ENCODE data around the gene P3H4.

Gene P3H4

GRCh38 chr17:41821776-41822175, 10.0 kb upstream of the P3H4 start:
- CTCF ChIA-PET, result no interaction called here
- TF ChIP-seq LEF1 (IDR thresholded peaks at IDR 0.05; ENCODE audit: borderline replicate concordance), result no peak
- no peak for TF ChIP-seq TARDBP (IDR thresholded peaks at IDR 0.05)
- no peak for TF ChIP-seq FOXA1 (IDR thresholded peaks at IDR 0.05)
- no peak for TF ChIP-seq ARNT (IDR thresholded peaks at IDR 0.05)
- TF ChIP-seq BHLHE40 (IDR thresholded peaks at IDR 0.05; ENCODE audit: borderline replicate concordance), result no peak
- TF ChIP-seq NFRKB (IDR thresholded peaks at IDR 0.05), result no peak
- no peak for TF ChIP-seq ELF4 (IDR thresholded peaks at IDR 0.05)
- no peak for TF ChIP-seq SUZ12 (IDR thresholded peaks at IDR 0.05)
- no peak for TF ChIP-seq CTBP1 (IDR thresholded peaks at IDR 0.05; ENCODE audit: borderline replicate concordance)
- TF ChIP-seq L3MBTL2 (conservative IDR thresholded peaks at IDR 0.05), result no peak
- no peak for TF ChIP-seq FOXM1 (IDR thresholded peaks at IDR 0.05; ENCODE audit: borderline replicate concordance)
- no peak for TF ChIP-seq SP1 (IDR thresholded peaks at IDR 0.05)
- no peak for TF ChIP-seq PKNOX1 (IDR thresholded peaks at IDR 0.05)
- POLR2A ChIA-PET, result interaction anchor here (1.6 to 3.2 kb wide), 2 partner anchors 10 to 134 kb away, joined by 8 to 29 read pairs; partner anchors contain the start of genes EIF1, FKBP10 and P3H4
- no peak for DNase-seq (ENCODE audit: extremely low spot score)

- no peak for TF ChIP-seq CTBP1 (IDR thresholded peaks at IDR 0.05; ENCODE audit: borderline replicate concordance)
- no peak for TF ChIP-seq NFRKB (IDR thresholded peaks at IDR 0.05)
- TF ChIP-seq FOXM1 (IDR thresholded peaks at IDR 0.05; ENCODE audit: borderline replicate concordance), result no peak
- TF ChIP-seq ARNT (IDR thresholded peaks at IDR 0.05), result no peak
- TF ChIP-seq SUZ12 (IDR thresholded peaks at IDR 0.05), result no peak
These were observed 6.3 kb upstream of the P3H4 start for GRCh38 chr17:41818024-41818423.

GRCh38 chr17:41816637-41817320, 5.0 kb upstream of the P3H4 start:
- no peak for DNase-seq (ENCODE audit: extremely low spot score)
- POLR2A ChIA-PET, result interaction anchor here (1.0 kb wide), 1 partner anchor 18 kb away, joined by 4 read pairs; no protein-coding TSS in a partner anchor
- CTCF ChIA-PET, result no interaction called here
- TF ChIP-seq PKNOX1 (IDR thresholded peaks at IDR 0.05) (no peak), CTBP1 (IDR thresholded peaks at IDR 0.05; ENCODE audit: borderline replicate concordance) (no peak), L3MBTL2 (conservative IDR thresholded peaks at IDR 0.05) (no peak), NFRKB (IDR thresholded peaks at IDR 0.05) (no peak), FOXK2 (IDR thresholded peaks at IDR 0.05) (no peak), FOXM1 (IDR thresholded peaks at IDR 0.05; ENCODE audit: borderline replicate concordance) (no peak), TARDBP (IDR thresholded peaks at IDR 0.05) (no peak), BHLHE40 (IDR thresholded peaks at IDR 0.05; ENCODE audit: borderline replicate concordance) (no peak), SP1 (IDR thresholded peaks at IDR 0.05) (no peak), LEF1 (IDR thresholded peaks at IDR 0.05; ENCODE audit: borderline replicate concordance) (no peak), HDGF (IDR thresholded peaks at IDR 0.05; ENCODE audit: borderline replicate concordance) (no peak), ZNF384 (IDR thresholded peaks at IDR 0.05) (no peak), SUZ12 (IDR thresholded peaks at IDR 0.05) (no peak), FOXA1 (IDR thresholded peaks at IDR 0.05) (no peak), ARNT (IDR thresholded peaks at IDR 0.05) (no peak), ELF4 (IDR thresholded peaks at IDR 0.05) (no peak)

More at GRCh38 chr17:41818024-41818423, 6.3 kb upstream of the P3H4 start:
- DNase-seq (ENCODE audit: extremely low spot score), result no peak
- ChIA-PET CTCF (no interaction called here), POLR2A (no interaction called here)

GRCh38 chr17:41814195-41814594, 2.4 kb upstream of the P3H4 start:
- no peak for TF ChIP-seq SUZ12 (IDR thresholded peaks at IDR 0.05)
- CTCF ChIA-PET, result interaction anchor here (0.7 to 1.4 kb wide), 3 partner anchors 24 to 118 kb away, joined by 3 to 6 read pairs (median 3); partner anchors contain the start of gene JUP
- DNase-seq (ENCODE audit: extremely low spot score), result no peak
- POLR2A ChIA-PET, result interaction anchor here (0.9 to 1.9 kb wide), 5 partner anchors 10 to 125 kb away, joined by 3 to 8 read pairs (median 3); partner anchors contain the start of genes HAP1 and ODAD4

GRCh38 chr17:41813699-41814124, 2.0 kb upstream of the P3H4 start:
- CTCF ChIA-PET, result interaction anchor here (0.6 to 1.0 kb wide), 2 partner anchors 24 to 802 kb away, joined by 3 read pairs; no protein-coding TSS in a partner anchor
- no peak for DNase-seq (ENCODE audit: extremely low spot score)
- POLR2A ChIA-PET, result interaction anchor here (0.6 to 4.6 kb wide), 13 partner anchors 9 to 1786 kb away, joined by 3 to 40 read pairs (median 6); partner anchors contain the start of genes EIF1, JUP, KLHL10 and KLHL11
- TF ChIP-seq FOXM1 (IDR thresholded peaks at IDR 0.05; ENCODE audit: borderline replicate concordance) (no peak), PKNOX1 (IDR thresholded peaks at IDR 0.05) (no peak)

GRCh38 chr17:41813152-41813680, 1.5 kb upstream of the P3H4 start:
- no peak for DNase-seq (ENCODE audit: extremely low spot score)
- POLR2A ChIA-PET, result interaction anchor here (0.6 to 4.6 kb wide), 18 partner anchors 10 to 1785 kb away, joined by 3 to 40 read pairs (median 6); partner anchors contain the start of genes DNAJC7, EIF1, JUP and KLHL10
- CTCF ChIA-PET, result interaction anchor here (0.6 to 1.0 kb wide), 2 partner anchors 12 to 803 kb away, joined by 3 read pairs; no protein-coding TSS in a partner anchor
- no peak for TF ChIP-seq FOXK2 (IDR thresholded peaks at IDR 0.05)
- TF ChIP-seq TARDBP (IDR thresholded peaks at IDR 0.05), result no peak
- no peak for TF ChIP-seq LEF1 (IDR thresholded peaks at IDR 0.05; ENCODE audit: borderline replicate concordance)
- no peak for TF ChIP-seq ELF4 (IDR thresholded peaks at IDR 0.05)
- TF ChIP-seq FOXM1 (IDR thresholded peaks at IDR 0.05; ENCODE audit: borderline replicate concordance), result no peak
- TF ChIP-seq BHLHE40 (IDR thresholded peaks at IDR 0.05; ENCODE audit: borderline replicate concordance), result no peak
- TF ChIP-seq ZNF384 (IDR thresholded peaks at IDR 0.05), result no peak
- no peak for TF ChIP-seq PKNOX1 (IDR thresholded peaks at IDR 0.05)
- no peak for TF ChIP-seq HDGF (IDR thresholded peaks at IDR 0.05; ENCODE audit: borderline replicate concordance)
- TF ChIP-seq ARNT (IDR thresholded peaks at IDR 0.05), result no peak
- no peak for TF ChIP-seq SP1 (IDR thresholded peaks at IDR 0.05)
- no peak for TF ChIP-seq FOXA1 (IDR thresholded peaks at IDR 0.05)
- no peak for TF ChIP-seq NFRKB (IDR thresholded peaks at IDR 0.05)
- TF ChIP-seq L3MBTL2 (conservative IDR thresholded peaks at IDR 0.05), result no peak
- no peak for TF ChIP-seq CTBP1 (IDR thresholded peaks at IDR 0.05; ENCODE audit: borderline replicate concordance)
- no peak for TF ChIP-seq SUZ12 (IDR thresholded peaks at IDR 0.05)

Data from HEK293T (cell line).